ENCODE data around the gene CSH1. TPM values are rescaled to one million over a fixed set of nuclear protein-coding genes. Genes with fewer than 3 reads are reported as not detected.

The CSH1 gene
- not detected for total RNA-seq

GRCh38 chr17:63896524-63897354 is at the start of gene CSH1:
CSH1 (minus strand) TSS chr17:63896574; CDS start chr17:63896511, 63 bp downstream.

GRCh38 chr17:63931981-63932561 is 35.7 kb upstream of the CSH1 start, which contains the start of gene CD79B:
CD79B (minus strand) TSS chr17:63932331; CDS start chr17:63932261, 70 bp downstream.

GRCh38 chr17:63918789-63919305 is 22.5 kb upstream of the CSH1 start, which contains the start of gene GH1:
GH1 (minus strand) TSS chr17:63918839; CDS start chr17:63918776, 63 bp downstream.

GRCh38 chr17:63911041-63911635 is 14.8 kb upstream of the CSH1 start, which contains the start of gene CSHL1:
CSHL1 (minus strand) TSS chr17:63911258; CDS start chr17:63911196, 62 bp downstream.

GRCh38 chr17:63881935-63882601 is 14.3 kb downstream of the CSH1 start, which contains the start of gene GH2:
GH2 (minus strand) TSS chr17:63881944; CDS start chr17:63881801, 143 bp downstream.

GRCh38 chr17:63873577-63873976 is 22.8 kb downstream of the CSH1 start, which contains the start of gene CSH2:
CSH2 (minus strand) TSS chr17:63873677; CDS start chr17:63873614, 63 bp downstream.

Other genes with a start within 250 kb of the CSH1 start
- 23.4 TPM for gene LIMD2, start 196.4 kb downstream of the CSH1 start, total RNA-seq
- 39.4 TPM for gene STRADA, start 154.8 kb downstream of the CSH1 start, total RNA-seq
- 79.0 TPM for gene CCDC47, start 123.0 kb downstream of the CSH1 start, total RNA-seq
- 147 TPM for gene DDX42, start 122.4 kb downstream of the CSH1 start, total RNA-seq
- gene PSMC5, start 69.1 kb downstream of the CSH1 start, total RNA-seq, result 57.5 TPM
- gene FTSJ3, start 68.9 kb downstream of the CSH1 start, total RNA-seq, result 46.6 TPM
- gene SMARCD2, start 53.9 kb downstream of the CSH1 start, total RNA-seq, result 65.5 TPM
- not detected for gene CSH2, start 22.9 kb downstream of the CSH1 start, total RNA-seq
- gene GH2, start 14.6 kb downstream of the CSH1 start, total RNA-seq, result not detected
- gene CSHL1, start 14.7 kb upstream of the CSH1 start, total RNA-seq, result not detected
- not detected for gene GH1, start 22.3 kb upstream of the CSH1 start, total RNA-seq
- 0.77 TPM for gene CD79B, start 35.8 kb upstream of the CSH1 start, total RNA-seq
- gene SCN4A, start 76.3 kb upstream of the CSH1 start, total RNA-seq, result 3.0 TPM
- 0.44 TPM for gene PRR29, start 101.8 kb upstream of the CSH1 start, total RNA-seq
- 21.7 TPM for gene ICAM2, start 124.1 kb upstream of the CSH1 start, total RNA-seq
- 20.7 TPM for gene ERN1, start 233.6 kb upstream of the CSH1 start, total RNA-seq